Testis (tissue), 3 donors: ENCODE measurements around the gene CAMTA1. TPM values are rescaled to one million over a fixed set of nuclear protein-coding genes. Genes with fewer than 3 reads are reported as not detected.

ENCODE experiments used
- DNase-seq: peaks from one replicate; pipeline ENCODE4 v3.0.0-alpha.2; 2019
- H3K27ac ChIP-seq, 2 donors: fragments of 200-600 bp; sonication (generic); one replicate each; pipeline ENCODE4 v1.5.1; 2019
- H3K27me3 ChIP-seq: fragments of 200-600 bp; sonication (generic); one replicate; pipeline ENCODE4 v1.5.1; 2019
- H3K36me3 ChIP-seq: fragments of 200-600 bp; sonication (generic); one replicate; pipeline ENCODE4 v1.5.1; 2017; ENCODE audit warnings: low read depth; ENCODE audit errors: missing control alignments
- H3K4me1 ChIP-seq: fragments of 200-600 bp; sonication (generic); one replicate; pipeline ENCODE4 v1.5.1; 2019
- H3K4me3 ChIP-seq, 2 donors: fragments of 200-600 bp; sonication (generic); one replicate each; pipeline ENCODE4 v1.5.1; 2017 to 2019
- H3K9me3 ChIP-seq: fragments of 200-600 bp; sonication (generic); one replicate; pipeline ENCODE4 v1.5.1; 2017
- CTCF ChIP-seq, 3 experiments: fragments of 450-650 bp in 2 of 3; fragments of 200-600 bp in 1 of 3; sonication (generic) in 1 of 3; IDR thresholded peaks; one replicate each; pipeline ENCODE4 v1.5.1; 2016 to 2019; ENCODE audit warnings: antibody characterized with exemption in 3 of 3, mild to moderate bottlenecking in 2 of 3, moderate library complexity in 1 of 3
- POLR2A ChIP-seq: fragments of 450-650 bp; IDR thresholded peaks from one replicate; pipeline ENCODE4 v1.6.1; 2017; ENCODE audit warnings: antibody characterized with exemption, mild to moderate bottlenecking, moderate library complexity
- WGBS, 2 donors: methylation state at CpG; one replicate each; pipeline ENCODE4 v1.1.5; 2018; 5-methylcytosine and 5-hydroxymethylcytosine counted together
- intact Hi-C: fragments of 100-400 bp; cut with DNase I; formaldehyde crosslinking; loops from one replicate; pipeline ENCODE4 v1.15.1; 2023; ENCODE audit warnings: low total_unique reads
- polyA plus RNA-seq: library from polyadenylated mRNA; stranded (reverse); fragments of 350-450 nt; fragmentation: Illumina TruSeq; extraction: RNeasy Lipid Tissue Mini Kit (QIAGEN cat#74804); gene quantifications from one replicate; pipeline ENCODE4 v1.2.3, GENCODE V29; 2014; ENCODE audit warnings: low read depth, low replicate concordance; ENCODE audit not compliant: insufficient read depth
- total RNA-seq, 2 donors: library from RNA; depleted of rRNA; stranded (reverse); fragments of >200 nt; gene quantifications; one replicate each; pipeline ENCODE4 v1.2.3, GENCODE V29; 2016

CAMTA1 gene
- total and polyA plus RNA-seq, 3 donors from 2014 or later: 116 to 158 (median 119) TPM

GRCh38 chr1:7229696-7230631 is 444.7 kb downstream of the CAMTA1 start:
- TF ChIP-seq POLR2A (no peak), CTCF (IDR thresholded peaks at IDR 0.05) (no peak)
- Histone ChIP-seq H3K27ac (no peak overlapping the region), H3K27me3 (no peaks in the 10 kb centered on the region), H3K36me3 (no peaks in the 10 kb centered on the region), H3K4me3 (no peak overlapping the region), H3K9me3 (no peaks in the 10 kb centered on the region), H3K4me1 (no peaks in the 10 kb centered on the region)
- no peak for DNase-seq
- intact Hi-C loops: no loop called here
- WGBS, 2 donors: 86 to 89% methylated on average over 16 to 20 of the region's 20 CpGs

- 90 to 93% methylated on average over 15 of the region's 15 CpGs for WGBS, 2 donors
- intact Hi-C loops: no loop called here
- no peak overlapping the region for H3K27ac ChIP-seq
- no peaks in the 10 kb centered on the region for H3K27me3 ChIP-seq
- TF ChIP-seq POLR2A (no peak), CTCF (IDR thresholded peaks at IDR 0.05) (no peak)
- H3K4me3 ChIP-seq: no peak overlapping the region
- H3K9me3 ChIP-seq: no peaks in the 10 kb centered on the region
- no peaks in the 10 kb centered on the region for H3K36me3 ChIP-seq
- no peaks in the 10 kb centered on the region for H3K4me1 ChIP-seq
- DNase-seq: no peak
Measured at GRCh38 chr1:7232441-7233236, 447.4 kb downstream of the CAMTA1 start.

GRCh38 chr1:7233237-7233540 is 447.9 kb downstream of the CAMTA1 start:
- Histone ChIP-seq H3K27ac (no peak overlapping the region), H3K27me3 (no peaks in the 10 kb centered on the region), H3K36me3 (no peaks in the 10 kb centered on the region), H3K9me3 (no peaks in the 10 kb centered on the region), H3K4me1 (no peaks in the 10 kb centered on the region), H3K4me3 (no peak overlapping the region)
- 97 to 100% methylated on average over 6 of the region's 6 CpGs for WGBS, 2 donors
- TF ChIP-seq POLR2A: no peak
- no peak for TF ChIP-seq CTCF (IDR thresholded peaks at IDR 0.05)
- intact Hi-C loops: no loop called here
- no peak for DNase-seq

- no peak for DNase-seq
- H3K4me1 ChIP-seq: no peaks in the 10 kb centered on the region
- H3K4me3 ChIP-seq: no peak overlapping the region
- no peaks in the 10 kb centered on the region for H3K27me3 ChIP-seq
- intact Hi-C loops: no loop called here
- no peak overlapping the region for H3K27ac ChIP-seq
- no peak for TF ChIP-seq CTCF (IDR thresholded peaks at IDR 0.05)
- no peak for TF ChIP-seq POLR2A
- no peaks in the 10 kb centered on the region for H3K9me3 ChIP-seq
- 92 to 94% methylated on average over 28 of the region's 28 CpGs for WGBS, 2 donors
- H3K36me3 ChIP-seq: no peaks in the 10 kb centered on the region
Measured at GRCh38 chr1:7233646-7234470, 448.6 kb downstream of the CAMTA1 start.
